Stomach (tissue), 4 donors: Measurements from ENCODE around the gene DISP3.

Experiments used
- CTCF ChIP-seq, 7 experiments: fragments of 450-650 bp in 4 of 7; fragments of 200-600 bp in 3 of 7; sonication (generic) in 3 of 7; IDR thresholded peaks; one replicate each; pipeline ENCODE4 v1.5.1; 2016 to 2019; ENCODE audit warnings: antibody characterized with exemption in 7 of 7, control low read depth in 2 of 7, mild to moderate bottlenecking in 1 of 7
- POLR2AphosphoS5 ChIP-seq, 3 donors: sonication (generic); formaldehyde crosslinking; IDR thresholded peaks; one replicate each; pipeline ENCODE4 v1.6.1; 2016; ENCODE audit warnings: antibody characterized with exemption in 3 of 3

- TF ChIP-seq POLR2AphosphoS5 (IDR thresholded peaks at IDR 0.05) (no peak), CTCF (IDR thresholded peaks at IDR 0.05) (no peak)
These were observed 42.8 kb downstream of the DISP3 start for GRCh38 chr1:11521582-11522399.
